Prostate gland (tissue), 2 donors: ENCODE data around the gene TMED6. TPM values are rescaled to one million over a fixed set of nuclear protein-coding genes. Genes with fewer than 3 reads are reported as not detected.

Experiments used
- DNase-seq: peaks from one replicate; pipeline ENCODE4 v3.0.0-alpha.2; 2019; ENCODE audit warnings: low spot score
- H3K27ac ChIP-seq, 2 donors: fragments of 200-600 bp; sonication (generic); 2 replicates each; pipeline ENCODE4 v1.5.1; 2017 to 2019
- H3K27me3 ChIP-seq: fragments of 200-600 bp; sonication (generic); replicated peaks from 2 replicates; pipeline ENCODE4 v1.5.1; 2019; ENCODE audit not compliant: insufficient read depth
- H3K36me3 ChIP-seq, 2 donors: fragments of 200-600 bp; sonication (generic); 1 replicate in 1 of 2; 2 replicates in 1 of 2; pipeline versions ENCODE4 v1.5.1 to v1.8.1; 2017 to 2019
- H3K4me1 ChIP-seq: fragments of 200-600 bp; sonication (generic); replicated peaks from 2 replicates; pipeline ENCODE4 v1.5.1; 2019
- H3K4me3 ChIP-seq, 2 donors: fragments of 200-600 bp; sonication (generic); 2 replicates each; pipeline ENCODE4 v1.5.1; 2017 to 2019
- H3K9me3 ChIP-seq: fragments of 200-600 bp; sonication (generic); 2 replicates; pipeline ENCODE4 v1.5.1; 2017
- CTCF ChIP-seq, 4 experiments: fragments of 200-600 bp in 2 of 4; fragments of 450-650 bp in 2 of 4; sonication (generic) in 2 of 4; IDR thresholded peaks; 1 replicate in 3 of 4; 2 replicates in 1 of 4; pipeline ENCODE4 v1.5.1; 2016 to 2019; ENCODE audit warnings: antibody characterized with exemption in 4 of 4, mild to moderate bottlenecking in 2 of 4, moderate library complexity in 2 of 4
- POLR2A ChIP-seq: fragments of 450-650 bp; IDR thresholded peaks from one replicate; pipeline ENCODE4 v1.6.1; 2016; ENCODE audit warnings: antibody characterized with exemption, mild to moderate bottlenecking
- POLR2AphosphoS5 ChIP-seq: sonication (generic); formaldehyde crosslinking; IDR thresholded peaks from one replicate; pipeline ENCODE4 v1.6.1; 2017; ENCODE audit warnings: antibody characterized with exemption
- WGBS: methylation state at CpG from one replicate; pipeline ENCODE4 v1.1.5; 2018; 5-methylcytosine and 5-hydroxymethylcytosine counted together
- intact Hi-C: fragments of 100-400 bp; cut with DNase I; formaldehyde crosslinking; loops from one replicate; pipeline ENCODE4 v1.14.2; 2022
- total RNA-seq, 2 donors: library from RNA; depleted of rRNA; stranded (reverse); fragments of >200 nt; gene quantifications; one replicate each; pipeline ENCODE4 v1.1.0, GENCODE V29; 2016

Gene TMED6
- total RNA-seq, 2 donors from 2014 or later, result 1.1 TPM; not detected in 1

DNA sequence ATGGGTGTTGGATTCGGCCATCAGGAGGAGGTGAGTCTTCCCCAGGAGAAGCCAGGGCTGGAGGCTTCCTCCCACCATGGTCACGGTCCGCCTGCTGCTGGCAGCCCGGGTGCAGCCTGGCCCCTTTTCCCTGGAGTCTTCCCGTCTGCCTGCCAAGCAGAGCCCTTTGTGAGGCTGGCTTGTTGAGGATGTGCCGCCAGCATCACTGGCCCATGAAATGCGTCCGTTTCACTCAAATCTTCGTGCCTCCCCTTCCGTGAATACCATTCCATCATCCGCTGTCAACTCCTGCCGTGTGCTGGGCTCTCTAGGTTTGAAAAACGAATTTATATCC lies 30.9 kb downstream of the TMED6 start:
- Histone ChIP-seq H3K27ac (no peak overlapping the region), H3K27me3 (no peaks in the 10 kb centered on the region), H3K9me3 (no peaks in the 10 kb centered on the region), H3K4me3 (no peak overlapping the region), H3K4me1 (no peaks in the 10 kb centered on the region), H3K36me3 (peaks cover 35 to 57% of the 10 kb centered on the region in 2 donors)
- DNase-seq, result no peak
- intact Hi-C loops, result no loop called here
- TF ChIP-seq CTCF (IDR thresholded peaks at IDR 0.05), result no peak
- no peak for TF ChIP-seq POLR2A
- no peak for TF ChIP-seq POLR2AphosphoS5
- 81% methylated on average over 13 of the region's 13 CpGs for WGBS

DNA sequence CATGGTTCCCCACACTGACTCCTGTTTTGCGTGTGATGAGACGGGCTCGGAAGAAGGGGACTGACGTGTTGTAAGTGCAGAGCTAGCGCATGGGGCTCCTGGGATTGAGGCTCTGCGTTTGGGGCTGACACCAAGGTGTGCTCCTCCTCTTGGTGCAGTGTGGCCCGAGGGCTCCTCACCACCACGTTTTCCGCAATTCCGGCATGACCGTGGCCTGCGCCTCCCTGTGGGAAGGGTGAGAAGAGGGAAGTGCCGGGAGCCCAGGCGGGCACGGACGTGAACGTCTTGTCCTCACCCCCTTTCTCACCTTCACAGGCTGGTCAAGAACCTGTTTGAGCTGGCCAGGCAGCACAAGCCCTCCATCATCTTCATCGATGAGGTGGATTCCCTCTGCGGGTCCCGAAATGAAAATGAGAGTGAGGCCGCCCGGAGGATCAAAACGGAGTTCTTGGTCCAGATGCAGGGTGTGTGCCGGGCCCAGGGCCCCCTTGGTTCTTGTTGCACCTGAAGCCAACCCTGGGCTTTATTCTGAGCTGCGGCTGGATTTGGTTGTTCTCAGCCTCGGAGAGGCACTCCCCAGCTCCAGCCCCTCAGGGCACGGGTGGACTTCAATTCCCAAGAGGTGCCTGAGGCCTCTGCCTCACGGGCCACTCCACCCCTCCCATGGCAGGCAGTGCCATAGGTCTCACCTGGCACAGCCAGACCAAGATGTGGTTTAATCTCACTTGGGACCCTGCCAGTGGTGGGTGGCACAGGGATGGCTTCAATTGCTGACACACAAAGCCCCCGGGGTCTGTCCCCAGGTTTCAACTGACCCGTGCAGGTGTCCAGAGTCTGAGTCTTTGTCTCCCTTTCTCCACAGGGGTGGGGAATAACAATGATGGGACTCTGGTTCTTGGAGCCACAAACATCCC lies 31.5 kb downstream of the TMED6 start:
- Histone ChIP-seq H3K4me1 (no peaks in the 10 kb centered on the region), H3K36me3 (peaks cover 35 to 57% of the 10 kb centered on the region in 2 donors), H3K9me3 (no peaks in the 10 kb centered on the region), H3K4me3 (no peak overlapping the region), H3K27ac (no peak overlapping the region), H3K27me3 (no peaks in the 10 kb centered on the region)
- TF ChIP-seq CTCF (IDR thresholded peaks at IDR 0.05) (no peak), POLR2AphosphoS5 (no peak), POLR2A (no peak)
- no peak for DNase-seq
- intact Hi-C loops, result no loop called here
- 91% methylated on average over 30 of the region's 30 CpGs for WGBS

- intact Hi-C loops, result no loop called here
- 87% methylated on average over 9 of the region's 9 CpGs for WGBS
- DNase-seq, result no peak
- H3K4me3 ChIP-seq, result no peak overlapping the region
- H3K27ac ChIP-seq, result no peak overlapping the region
- H3K4me1 ChIP-seq, result no peaks in the 10 kb centered on the region
- peaks cover 35 to 57% of the 10 kb centered on the region in 2 donors for H3K36me3 ChIP-seq
- no peaks in the 10 kb centered on the region for H3K9me3 ChIP-seq
- H3K27me3 ChIP-seq, result no peaks in the 10 kb centered on the region
- no peak for TF ChIP-seq POLR2A
- no peak for TF ChIP-seq POLR2AphosphoS5
- TF ChIP-seq CTCF (IDR thresholded peaks at IDR 0.05), result no peak
These were observed 32.2 kb downstream of the TMED6 start for GRCh38 chr16:69319381-69319780.

DNA sequence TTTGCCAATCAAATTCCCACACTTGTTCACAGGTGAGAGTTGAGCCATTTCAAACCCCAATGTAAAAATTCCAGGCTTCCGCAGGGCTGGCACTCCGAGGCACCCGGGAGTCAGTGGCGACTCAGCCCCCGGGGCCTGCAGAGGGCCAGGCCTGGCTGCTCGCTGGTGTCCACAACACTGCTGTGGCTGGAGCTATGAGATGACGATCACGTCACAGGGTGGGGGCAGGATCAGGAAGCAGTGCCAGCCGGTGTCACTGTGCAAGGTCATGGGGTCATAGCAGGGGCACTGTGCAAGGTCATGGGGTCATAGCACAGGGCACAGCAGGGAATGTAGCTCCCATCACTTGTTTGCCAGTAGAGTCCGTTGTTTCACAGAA lies 32.7 kb downstream of the TMED6 start:
- intact Hi-C loops, result no loop called here
- Histone ChIP-seq H3K4me3 (no peak overlapping the region), H3K27ac (no peak overlapping the region), H3K27me3 (no peaks in the 10 kb centered on the region), H3K4me1 (no peaks in the 10 kb centered on the region), H3K36me3 (peaks cover 35 to 57% of the 10 kb centered on the region in 2 donors), H3K9me3 (no peaks in the 10 kb centered on the region)
- 84% methylated on average over 10 of the region's 10 CpGs for WGBS
- no peak for DNase-seq
- TF ChIP-seq POLR2A, result no peak
- TF ChIP-seq CTCF (IDR thresholded peaks at IDR 0.05), result no peak
- no peak for TF ChIP-seq POLR2AphosphoS5
